ENCODE measurements around the gene KCNIP4.

DNA sequence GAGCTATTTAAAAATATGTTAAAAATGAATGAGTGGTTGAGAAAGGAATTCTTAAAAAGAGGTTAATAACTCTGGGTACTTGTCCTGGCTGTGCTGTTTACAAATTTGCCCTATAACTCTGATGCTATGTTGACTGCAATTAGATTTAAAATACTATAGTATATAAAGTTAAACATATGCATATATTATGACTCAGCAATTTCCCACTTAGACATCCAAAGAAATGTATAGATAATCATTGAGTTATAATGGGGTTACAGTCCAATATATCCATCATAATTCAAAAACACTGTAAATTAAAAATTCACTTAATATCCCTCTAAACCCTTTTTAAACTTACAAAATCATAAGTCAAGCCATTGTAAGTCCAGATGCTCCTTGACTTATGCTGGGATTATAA, 818.0 kb downstream of the KCNIP4 start:
- TF ChIP-seq EZH2 (IDR thresholded peaks at IDR 0.05; ENCODE audit: insufficient read depth, poor library complexity, severe bottlenecking) (no peak), EZH2phosphoT487 (IDR thresholded peaks at IDR 0.05; ENCODE audit: insufficient read depth, low read depth) (no peak)

Measured in GM23248 (cell line).